Trophoblast cell (in vitro differentiated cells and primary cell): ENCODE measurements around the gene ZC2HC1C. TPM values are rescaled to one million over a fixed set of nuclear protein-coding genes. Genes with fewer than 3 reads are reported as not detected.

ENCODE experiments used
- DNase-seq, 2 donors: peaks; one replicate each; pipeline ENCODE4 v3.0.0-alpha.2; 2016
- H2AFZ ChIP-seq: 2 replicates; pipeline ENCODE4 v1.6.1; 2013; ENCODE audit warnings: low read length, moderate library complexity, mild to moderate bottlenecking; ENCODE audit not compliant: insufficient read depth, poor library complexity
- H2AK5ac ChIP-seq: 2 replicates; pipeline ENCODE4 v1.6.1; 2013; ENCODE audit warnings: mild to moderate bottlenecking, low read length
- H2BK120ac ChIP-seq: 2 replicates; pipeline ENCODE4 v1.6.1; 2013; ENCODE audit warnings: low read length, mild to moderate bottlenecking, moderate library complexity; ENCODE audit not compliant: insufficient read depth, poor library complexity
- H2BK12ac ChIP-seq: 2 replicates; pipeline ENCODE4 v1.6.1; 2013; ENCODE audit warnings: mild to moderate bottlenecking, low read length, moderate library complexity
- H2BK5ac ChIP-seq: 2 replicates; pipeline ENCODE4 v1.6.1; 2013; ENCODE audit warnings: low read length, low read depth, moderate library complexity, mild to moderate bottlenecking; ENCODE audit not compliant: poor library complexity
- H3K14ac ChIP-seq: 2 replicates; pipeline ENCODE4 v1.6.1; 2013; ENCODE audit warnings: mild to moderate bottlenecking, low read length
- H3K18ac ChIP-seq: 2 replicates; pipeline ENCODE4 v1.6.1; 2013; ENCODE audit warnings: mild to moderate bottlenecking, low read length
- H3K23ac ChIP-seq: 2 replicates; pipeline ENCODE4 v1.6.1; 2013; ENCODE audit warnings: low read length
- H3K27ac ChIP-seq: 2 replicates; pipeline ENCODE4 v1.5.1; 2013; ENCODE audit warnings: low read depth, mild to moderate bottlenecking, inconsistent platforms, low read length, moderate library complexity
- H3K27me3 ChIP-seq: 2 replicates; pipeline ENCODE4 v1.6.1; 2013; ENCODE audit warnings: inconsistent platforms, mild to moderate bottlenecking, low read length, moderate library complexity; ENCODE audit not compliant: insufficient read depth
- H3K36me3 ChIP-seq, 2 experiments: 1 replicate in 1 of 2; 2 replicates in 1 of 2; pipeline ENCODE4 v1.6.1; 2013; ENCODE audit warnings: low read length in 2 of 2, mild to moderate bottlenecking in 2 of 2, moderate library complexity in 1 of 2; ENCODE audit not compliant: insufficient read depth in 2 of 2, control insufficient read depth in 1 of 2
- H3K4ac ChIP-seq: 2 replicates; pipeline ENCODE4 v1.6.1; 2013; ENCODE audit warnings: low read depth, mild to moderate bottlenecking, low read length, moderate library complexity
- H3K4me1 ChIP-seq, 2 experiments: 1 replicate in 1 of 2; 2 replicates in 1 of 2; pipeline ENCODE4 v1.6.1; 2013; ENCODE audit warnings: low read length in 2 of 2, mild to moderate bottlenecking in 2 of 2, moderate library complexity in 1 of 2; ENCODE audit not compliant: insufficient read depth in 2 of 2, control insufficient read depth in 1 of 2
- H3K4me2 ChIP-seq: 2 replicates; pipeline ENCODE4 v1.6.1; 2013; ENCODE audit warnings: inconsistent platforms, mild to moderate bottlenecking, low read length, moderate library complexity
- H3K4me3 ChIP-seq: 2 replicates; pipeline ENCODE4 v1.5.1; 2013; ENCODE audit warnings: mild to moderate bottlenecking, low read depth, low read length, inconsistent platforms
- H3K79me1 ChIP-seq: one replicate; pipeline ENCODE4 v1.6.1; 2013; ENCODE audit warnings: low read length
- H3K79me2 ChIP-seq: 2 replicates; pipeline ENCODE4 v1.6.1; 2013; ENCODE audit warnings: low read length, mild to moderate bottlenecking; ENCODE audit not compliant: control insufficient read depth, insufficient read depth, poor library complexity
- H3K9ac ChIP-seq: 2 replicates; pipeline ENCODE4 v1.6.1; 2013; ENCODE audit warnings: mild to moderate bottlenecking, low read length
- H3K9me3 ChIP-seq: 2 replicates; pipeline ENCODE4 v1.6.1; 2013; ENCODE audit warnings: low read depth, mild to moderate bottlenecking, control low read depth, inconsistent platforms, low read length; ENCODE audit not compliant: insufficient read depth
- H4K12ac ChIP-seq: 2 replicates; pipeline ENCODE4 v1.6.1; 2013; ENCODE audit warnings: low read depth, mild to moderate bottlenecking, low read length, moderate library complexity
- H4K8ac ChIP-seq: 2 replicates; pipeline ENCODE4 v1.6.1; 2013; ENCODE audit warnings: low read depth, mild to moderate bottlenecking, low read length, moderate library complexity
- H4K91ac ChIP-seq: one replicate; pipeline ENCODE4 v1.6.1; 2013; ENCODE audit warnings: low read depth, mild to moderate bottlenecking, low read length, moderate library complexity
- WGBS: extraction: QIAGEN DNeasy Blood & Tissue Kit; methylation state at CpG from one replicate; pipeline ENCODE4 v1.1.7; 2013; ENCODE audit warnings: missing lambda C conversion rate; ENCODE audit not compliant: insufficient read length, insufficient coverage; ENCODE audit errors: extremely low coverage; 5-methylcytosine and 5-hydroxymethylcytosine counted together
- polyA plus RNA-seq: library from polyadenylated mRNA; stranded (reverse); fragments of 200-250 nt; gene quantifications from 2 replicates; pipeline ENCODE4 v1.2.3, GENCODE V29; 2013

The ZC2HC1C gene, protein sequence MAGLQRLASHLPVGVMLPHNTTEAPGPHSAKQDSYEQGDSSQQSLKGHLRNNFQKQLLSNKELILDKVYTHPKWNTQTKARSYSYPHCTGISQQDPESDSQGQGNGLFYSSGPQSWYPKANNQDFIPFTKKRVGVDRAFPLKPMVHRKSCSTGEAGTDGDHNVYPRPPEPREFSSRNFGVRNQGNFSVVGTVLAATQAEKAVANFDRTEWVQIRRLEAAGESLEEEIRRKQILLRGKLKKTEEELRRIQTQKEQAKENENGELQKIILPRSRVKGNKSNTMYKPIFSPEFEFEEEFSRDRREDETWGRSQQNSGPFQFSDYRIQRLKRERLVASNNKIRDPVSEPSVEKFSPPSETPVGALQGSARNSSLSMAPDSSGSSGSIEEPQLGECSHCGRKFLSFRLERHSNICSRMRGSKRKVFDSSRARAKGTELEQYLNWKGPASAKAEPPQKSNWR
- 2.1 and 3.1 TPM in 2 replicates for polyA plus RNA-seq

DNA sequence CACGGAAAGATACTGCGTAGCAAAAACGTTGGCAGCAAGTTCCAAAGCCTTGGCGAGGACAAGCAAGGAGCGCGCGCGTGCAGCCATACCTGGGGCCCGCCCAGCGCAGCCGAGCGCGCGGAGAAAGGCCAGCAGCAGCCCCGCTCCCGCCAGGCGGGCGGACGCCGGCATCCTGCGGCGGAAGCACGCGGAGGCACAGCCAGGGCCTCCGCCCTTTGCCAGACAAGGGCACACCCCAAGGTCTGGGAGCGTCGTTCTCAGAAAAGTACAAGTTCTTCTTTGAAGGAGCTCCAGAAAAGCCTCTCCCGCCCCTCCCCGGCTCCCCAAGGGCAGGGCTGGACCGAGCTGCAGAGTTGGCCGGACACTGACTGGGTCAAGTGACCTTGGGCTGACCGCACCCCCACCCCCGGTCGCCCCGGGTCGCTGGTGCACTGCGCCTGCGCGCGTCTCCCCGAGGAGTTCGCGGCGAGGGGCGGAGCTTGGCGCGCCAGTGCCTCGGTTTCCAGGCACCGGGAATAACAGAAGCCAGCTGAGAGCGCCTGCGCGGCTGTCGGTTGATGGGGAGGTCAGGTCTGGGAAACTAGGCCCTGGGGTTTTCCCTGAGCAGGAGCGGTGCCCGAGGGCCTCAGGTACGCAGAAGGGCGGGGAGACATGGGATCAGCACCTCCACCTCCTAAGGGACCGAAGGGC lies at the start of gene ZC2HC1C:
Gene ZC2HC1C, plus strand, starts transcription at position 521 of the 690 bp plus-strand sequence. CDS start 933 bp downstream, outside the sequence.
- H3K4me3 ChIP-seq: peak within 1 kb of the TSS; percentile 77
- no peaks in the 10 kb centered on the region for H3K36me3 ChIP-seq
- peak within 1 kb of the TSS; percentile 64 for H3K4me2 ChIP-seq
- H2BK120ac ChIP-seq: peak within 1 kb of the TSS; percentile 93
- peak; percentile 94 to 95 for DNase-seq
- no peaks in the 10 kb centered on the region for H3K27me3 ChIP-seq
- H3K9ac ChIP-seq: peak within 1 kb of the TSS; percentile 75
- no peak within 1 kb of the TSS for H3K23ac ChIP-seq
- H3K9me3 ChIP-seq: no peaks in the 10 kb centered on the region
- peak within 1 kb of the TSS; percentile 95 for H4K12ac ChIP-seq
- H2AK5ac ChIP-seq: peak within 1 kb of the TSS; percentile 53
- peak within 1 kb of the TSS; percentile 84 for H3K4ac ChIP-seq
- WGBS: no CpG with 5 or more reads among the region's 58 CpGs
- peaks cover 3% of the 10 kb centered on the region for H3K79me2 ChIP-seq
- H3K18ac ChIP-seq: peak within 1 kb of the TSS; percentile 85
- peaks cover 8% of the 10 kb centered on the region for H3K79me1 ChIP-seq
- peak within 1 kb of the TSS; percentile 82 for H3K14ac ChIP-seq
- peak within 1 kb of the TSS; percentile 85 for H4K91ac ChIP-seq
- H3K4me1 ChIP-seq: peaks cover 6 to 9% of the 10 kb centered on the region in 2 experiments
- peak within 1 kb of the TSS; percentile 35 for H2BK12ac ChIP-seq
- peak within 1 kb of the TSS; percentile 89 for H3K27ac ChIP-seq
- H4K8ac ChIP-seq: peak within 1 kb of the TSS; percentile 93
- peak within 1 kb of the TSS; percentile 68 for H2AFZ ChIP-seq
- peak within 1 kb of the TSS; percentile 89 for H2BK5ac ChIP-seq

DNA sequence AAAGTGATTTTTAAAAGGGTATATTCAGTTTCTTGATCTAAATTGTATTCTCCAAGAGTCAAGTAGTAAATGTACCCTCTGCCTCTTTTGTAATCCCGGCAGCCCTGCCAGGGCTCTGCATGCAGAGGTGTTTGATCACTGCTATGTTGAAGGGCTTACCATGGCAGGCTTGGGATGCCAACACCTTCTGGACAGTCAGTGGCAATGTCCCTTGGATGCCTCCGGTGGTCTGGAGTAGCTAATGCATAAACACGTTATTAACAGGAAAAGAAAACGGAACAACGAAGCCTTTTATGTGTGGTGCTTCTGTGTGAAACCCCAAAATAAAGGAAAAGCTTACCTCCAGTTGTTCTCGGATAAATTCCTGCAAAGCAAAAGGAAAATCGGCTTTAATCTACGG lies 46.8 kb upstream of the ZC2HC1C start:
- Histone ChIP-seq H3K27ac (no peak overlapping the region), H3K14ac (no peak overlapping the region), H2BK5ac (no peak overlapping the region), H3K9me3 (no peaks in the 10 kb centered on the region), H3K36me3 (peaks cover 2 to 13% of the 10 kb centered on the region in 2 experiments), H4K12ac (no peak overlapping the region), H4K8ac (no peak overlapping the region), H3K79me2 (no peaks in the 10 kb centered on the region), H3K18ac (no peak overlapping the region), H3K9ac (no peak overlapping the region), H3K4me3 (no peak overlapping the region), H3K4me1 (peaks cover 2% of the 10 kb centered on the region in 2 experiments), H3K4ac (no peak overlapping the region), H2AK5ac (no peak overlapping the region), H3K23ac (no peak overlapping the region), H2AFZ (no peak overlapping the region), H2BK120ac (no peak overlapping the region), H4K91ac (no peak overlapping the region), H3K4me2 (no peak overlapping the region), H2BK12ac (no peak overlapping the region), H3K27me3 (no peaks in the 10 kb centered on the region), H3K79me1 (no peaks in the 10 kb centered on the region)
- no CpG with 5 or more reads among the region's 8 CpGs for WGBS
- DNase-seq: no peak

DNA sequence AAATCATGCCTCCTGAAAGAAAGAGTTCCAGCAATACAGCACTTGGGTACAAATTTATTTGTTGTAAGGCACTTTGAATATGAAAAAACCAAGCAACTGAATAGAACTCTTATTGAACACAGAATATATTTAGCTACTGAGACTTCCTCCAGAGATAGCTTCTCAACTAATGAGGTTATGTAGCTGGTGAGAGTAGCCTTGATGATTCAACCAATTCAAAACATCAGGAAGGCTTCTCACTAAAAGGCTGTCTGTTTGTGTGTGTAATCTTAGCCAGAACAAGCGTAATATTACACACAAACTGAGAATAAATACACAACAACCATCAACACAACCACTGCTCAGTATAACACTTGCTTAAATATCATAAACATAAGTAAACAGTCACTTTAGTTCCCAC lies 46.3 kb upstream of the ZC2HC1C start:
- Histone ChIP-seq H2AK5ac (no peak overlapping the region), H2BK12ac (no peak overlapping the region), H4K12ac (no peak overlapping the region), H3K27me3 (no peaks in the 10 kb centered on the region), H3K79me1 (no peaks in the 10 kb centered on the region), H2AFZ (no peak overlapping the region), H3K4me3 (no peak overlapping the region), H3K14ac (no peak overlapping the region), H3K36me3 (peaks cover 2 to 12% of the 10 kb centered on the region in 2 experiments), H3K4me1 (peaks cover 2% of the 10 kb centered on the region in 2 experiments), H3K9me3 (no peaks in the 10 kb centered on the region), H4K8ac (no peak overlapping the region), H3K18ac (no peak overlapping the region), H3K4ac (no peak overlapping the region), H3K9ac (no peak overlapping the region), H4K91ac (no peak overlapping the region), H3K4me2 (no peak overlapping the region), H3K23ac (no peak overlapping the region), H3K27ac (no peak overlapping the region), H3K79me2 (no peaks in the 10 kb centered on the region), H2BK120ac (no peak overlapping the region), H2BK5ac (no peak overlapping the region)
- no peak for DNase-seq
- WGBS: no CpG with 5 or more reads among the region's 1 CpG

DNA sequence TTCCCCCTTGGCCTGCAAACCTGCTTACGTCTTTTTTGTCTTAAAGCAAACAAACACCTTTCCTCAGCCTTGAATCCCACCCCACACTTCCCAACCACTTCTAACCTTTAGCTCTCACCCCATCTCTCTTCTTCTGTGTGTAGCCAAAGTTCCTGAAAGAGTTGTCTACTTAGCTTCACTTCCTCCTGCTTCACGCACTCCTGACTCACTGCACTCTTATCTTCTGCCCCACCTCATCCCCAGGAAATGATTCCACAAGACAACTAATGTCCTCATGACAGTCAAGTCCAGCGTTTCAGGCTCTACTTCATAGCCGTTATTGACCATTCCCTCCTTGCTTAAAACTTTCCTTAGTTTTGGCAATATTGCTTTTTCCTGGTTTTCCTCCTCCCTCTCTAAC lies 44.4 kb upstream of the ZC2HC1C start:
- H3K79me2 ChIP-seq: no peaks in the 10 kb centered on the region
- H3K27me3 ChIP-seq: no peaks in the 10 kb centered on the region
- no peak overlapping the region for H4K12ac ChIP-seq
- H3K9me3 ChIP-seq: no peaks in the 10 kb centered on the region
- H3K23ac ChIP-seq: no peak overlapping the region
- H3K4me3 ChIP-seq: no peak overlapping the region
- H4K8ac ChIP-seq: no peak overlapping the region
- H2BK120ac ChIP-seq: no peak overlapping the region
- peak overlapping the region; percentile 7 for H3K27ac ChIP-seq
- H3K9ac ChIP-seq: no peak overlapping the region
- no peak overlapping the region for H4K91ac ChIP-seq
- H3K4ac ChIP-seq: no peak overlapping the region
- WGBS: no CpG with 5 or more reads among the region's 4 CpGs
- no peaks in the 10 kb centered on the region for H3K79me1 ChIP-seq
- no peaks in the 10 kb centered on the region for H3K4me1 ChIP-seq
- no peak overlapping the region for H2AK5ac ChIP-seq
- H2BK5ac ChIP-seq: no peak overlapping the region
- no peak overlapping the region for H3K14ac ChIP-seq
- H2AFZ ChIP-seq: no peak overlapping the region
- peak in 1 of 2 donors; percentile 43 for DNase-seq
- no peak overlapping the region for H3K4me2 ChIP-seq
- no peak overlapping the region for H2BK12ac ChIP-seq
- H3K18ac ChIP-seq: no peak overlapping the region
- H3K36me3 ChIP-seq: peaks cover 5 to 16% of the 10 kb centered on the region in 2 experiments
